Measurements from ENCODE around the gene IFNA1. TPM values are rescaled to one million over a fixed set of nuclear protein-coding genes. Genes with fewer than 3 reads are reported as not detected.
"Not testable (repeated sequence)": the region's sequence is repeated elsewhere in the genome, so short reads cannot be mapped to it uniquely, and the experiment has no call there.

The IFNA1 gene
- total and polyA plus RNA-seq, 7 experiments from 2014 or later, result not detected

GRCh38 chr9:21443849-21444625, 3.8 kb downstream of the IFNA1 start:
- H3K36me3 ChIP-seq (ENCODE audit: control insufficient read depth in 2 of 3, insufficient read depth in 3 of 3, low read length in 3 of 3), result no peaks in the 10 kb centered on the region
- no peaks in the 10 kb centered on the region for H3K9me3 ChIP-seq (ENCODE audit: control insufficient read depth in 2 of 3, low read length in 3 of 3)
- Mint-ChIP-seq H3K27ac (peak overlapping the region; percentile 9 to 92 (median 74)), H3K27me3 (peaks cover 0 to 40% (median 0%) of the 10 kb centered on the region in 5 donors), H3K4me3 (peak overlapping the region; percentile 6 to 69 (median 55)), H3K4me1 (peaks cover 10 to 23% (median 16%) of the 10 kb centered on the region in 7 donors), H3K36me3 (no peaks in the 10 kb centered on the region), H3K9me3 (no peaks in the 10 kb centered on the region)
- H3K4me1 ChIP-seq (ENCODE audit: control insufficient read depth in 2 of 2, insufficient read depth in 2 of 2, low read length in 2 of 2), result peaks cover 7 to 15% of the 10 kb centered on the region in 2 donors
- CTCF ChIA-PET, result interaction anchor here (1.1 to 1.2 kb wide), 2 partner anchors 10 to 11 kb away, joined by 3 read pairs; no protein-coding TSS in a partner anchor
- no peak overlapping the region for H3K4me3 ChIP-seq (ENCODE audit: low read length)
- ATAC-seq (peak; percentile 95), DNase-seq (peak in 7 of 9 donors; percentile 53 to 84 (median 79))
- no peaks in the 10 kb centered on the region for H3K27me3 ChIP-seq (ENCODE audit: control insufficient read depth in 2 of 2, insufficient read depth in 2 of 2, low read length in 2 of 2)
- POLR2A ChIA-PET, result interaction anchor here (0.9 kb wide), 1 partner anchor 334 kb away, joined by 4 read pairs; no protein-coding TSS in a partner anchor
- intact Hi-C loops (cut with micrococcal nuclease), result no loop called here
- H3K27ac ChIP-seq (ENCODE audit: low read depth, low read length), result peak overlapping the region; percentile 32

GRCh38 chr9:21449312-21449711, 9.1 kb downstream of the IFNA1 start:
- ATAC-seq; H3K27ac Mint-ChIP-seq; H3K4me1 ChIP-seq (ENCODE audit: control insufficient read depth in 2 of 2, insufficient read depth in 2 of 2, low read length in 2 of 2); H3K4me1 Mint-ChIP-seq; H3K27me3 ChIP-seq (ENCODE audit: control insufficient read depth in 2 of 2, insufficient read depth in 2 of 2, low read length in 2 of 2); DNase-seq; H3K9me3 Mint-ChIP-seq; H3K4me3 ChIP-seq (ENCODE audit: low read length); H3K36me3 Mint-ChIP-seq; CTCF ChIA-PET; H3K36me3 ChIP-seq (ENCODE audit: control insufficient read depth in 2 of 3, insufficient read depth in 3 of 3, low read length in 3 of 3); H3K27ac ChIP-seq (ENCODE audit: low read depth, low read length); H3K4me3 Mint-ChIP-seq; POLR2A ChIA-PET; intact Hi-C loops (cut with micrococcal nuclease); H3K9me3 ChIP-seq (ENCODE audit: control insufficient read depth in 2 of 3, low read length in 3 of 3): not testable (repeated sequence)
- peaks cover 0 to 56% (median 4%) of the 10 kb centered on the region in 5 donors for H3K27me3 Mint-ChIP-seq

GRCh38 chr9:21450733-21451394, 10.6 kb downstream of the IFNA1 start:
- Histone ChIP-seq H3K36me3 (ENCODE audit: control insufficient read depth in 2 of 3, insufficient read depth in 3 of 3, low read length in 3 of 3) (no peaks in the 10 kb centered on the region), H3K27me3 (ENCODE audit: control insufficient read depth in 2 of 2, insufficient read depth in 2 of 2, low read length in 2 of 2) (no peaks in the 10 kb centered on the region), H3K27ac (ENCODE audit: low read depth, low read length) (no peak overlapping the region), H3K9me3 (ENCODE audit: control insufficient read depth in 2 of 3, low read length in 3 of 3) (no peaks in the 10 kb centered on the region), H3K4me1 (ENCODE audit: control insufficient read depth in 2 of 2, insufficient read depth in 2 of 2, low read length in 2 of 2) (no peaks in the 10 kb centered on the region), H3K4me3 (ENCODE audit: low read length) (no peak overlapping the region)
- intact Hi-C loops (cut with micrococcal nuclease), result no loop called here
- Mint-ChIP-seq H3K4me3 (no peak overlapping the region), H3K27ac (no peak overlapping the region), H3K9me3 (no peaks in the 10 kb centered on the region), H3K36me3 (no peaks in the 10 kb centered on the region), H3K27me3 (peaks cover 0 to 59% (median 7%) of the 10 kb centered on the region in 5 donors), H3K4me1 (peaks cover 0 to 2% (median 0%) of the 10 kb centered on the region in 7 donors)
- ATAC-seq (no peak), DNase-seq (no peak)
- CTCF ChIA-PET, result no interaction called here
- POLR2A ChIA-PET, result no interaction called here

- Histone ChIP-seq H3K27me3 (ENCODE audit: control insufficient read depth in 2 of 2, insufficient read depth in 2 of 2, low read length in 2 of 2) (no peaks in the 10 kb centered on the region), H3K36me3 (ENCODE audit: control insufficient read depth in 2 of 3, insufficient read depth in 3 of 3, low read length in 3 of 3) (no peaks in the 10 kb centered on the region), H3K4me3 (ENCODE audit: low read length) (no peak overlapping the region), H3K27ac (ENCODE audit: low read depth, low read length) (no peak overlapping the region), H3K9me3 (ENCODE audit: control insufficient read depth in 2 of 3, low read length in 3 of 3) (no peaks in the 10 kb centered on the region), H3K4me1 (ENCODE audit: control insufficient read depth in 2 of 2, insufficient read depth in 2 of 2, low read length in 2 of 2) (no peaks in the 10 kb centered on the region)
- Mint-ChIP-seq H3K9me3 (no peaks in the 10 kb centered on the region), H3K36me3 (no peaks in the 10 kb centered on the region), H3K4me1 (peaks cover 0 to 2% (median 0%) of the 10 kb centered on the region in 7 donors), H3K4me3 (no peak overlapping the region), H3K27ac (no peak overlapping the region), H3K27me3 (peaks cover 0 to 52% (median 7%) of the 10 kb centered on the region in 5 donors)
- POLR2A ChIA-PET, result no interaction called here
- DNase-seq, result no peak
- ATAC-seq, result no peak
- CTCF ChIA-PET, result no interaction called here
- intact Hi-C loops (cut with micrococcal nuclease), result no loop called here
These were observed 12.4 kb downstream of the IFNA1 start for GRCh38 chr9:21452681-21453080.

- no peaks in the 10 kb centered on the region for H3K36me3 ChIP-seq (ENCODE audit: control insufficient read depth in 2 of 3, insufficient read depth in 3 of 3, low read length in 3 of 3)
- no peaks in the 10 kb centered on the region for H3K9me3 Mint-ChIP-seq
- no peaks in the 10 kb centered on the region for H3K27me3 ChIP-seq (ENCODE audit: control insufficient read depth in 2 of 2, insufficient read depth in 2 of 2, low read length in 2 of 2)
- H3K9me3 ChIP-seq (ENCODE audit: control insufficient read depth in 2 of 3, low read length in 3 of 3), result no peaks in the 10 kb centered on the region
- H3K27me3 Mint-ChIP-seq, result peaks cover 0 to 50% (median 7%) of the 10 kb centered on the region in 5 donors
- ChIA-PET POLR2A (no interaction called here), CTCF (interaction anchor here (0.7 to 1.5 kb wide), 5 partner anchors 9 to 360 kb away, joined by 3 to 5 read pairs (median 3); no protein-coding TSS in a partner anchor)
- no peak overlapping the region for H3K4me3 Mint-ChIP-seq
- H3K4me3 ChIP-seq (ENCODE audit: low read length), result no peak overlapping the region
- ATAC-seq, result no peak
- DNase-seq, result no peak
- no peaks in the 10 kb centered on the region for H3K36me3 Mint-ChIP-seq
- no peak overlapping the region for H3K27ac Mint-ChIP-seq
- H3K4me1 ChIP-seq (ENCODE audit: control insufficient read depth in 2 of 2, insufficient read depth in 2 of 2, low read length in 2 of 2), result no peaks in the 10 kb centered on the region
- intact Hi-C loops (cut with micrococcal nuclease), result loop anchor here (2.0 kb wide), 1 partner anchor 127 kb away; no protein-coding TSS in a partner anchor
- H3K4me1 Mint-ChIP-seq, result peaks cover 0 to 2% (median 0%) of the 10 kb centered on the region in 7 donors
- no peak overlapping the region for H3K27ac ChIP-seq (ENCODE audit: low read depth, low read length)
These were observed 13.9 kb downstream of the IFNA1 start for GRCh38 chr9:21454149-21454548.

GRCh38 chr9:21455320-21455719, 15.1 kb downstream of the IFNA1 start:
- H3K4me1 Mint-ChIP-seq, result peaks cover 0 to under 1% (median 0%) of the 10 kb centered on the region in 7 donors

More at GRCh38 chr9:21455320-21455719, 15.1 kb downstream of the IFNA1 start:
- H3K27me3 ChIP-seq (ENCODE audit: control insufficient read depth in 2 of 2, insufficient read depth in 2 of 2, low read length in 2 of 2), result no peaks in the 10 kb centered on the region
- no peaks in the 10 kb centered on the region for H3K9me3 Mint-ChIP-seq
- peak in 7 of 9 donors; percentile 16 to 51 (median 45) for DNase-seq
- H3K4me3 ChIP-seq (ENCODE audit: low read length), result no peak overlapping the region
- H3K27ac ChIP-seq (ENCODE audit: low read depth, low read length), result no peak overlapping the region
- no peaks in the 10 kb centered on the region for H3K36me3 Mint-ChIP-seq
- peaks cover 0 to 48% (median 7%) of the 10 kb centered on the region in 5 donors for H3K27me3 Mint-ChIP-seq
- H3K4me1 ChIP-seq (ENCODE audit: control insufficient read depth in 2 of 2, insufficient read depth in 2 of 2, low read length in 2 of 2), result no peaks in the 10 kb centered on the region
- intact Hi-C loops (cut with micrococcal nuclease), result loop anchor here (1.0 to 5.0 kb wide), 6 partner anchors 21 to 258 kb away; no protein-coding TSS in a partner anchor
- no peak overlapping the region for H3K27ac Mint-ChIP-seq
- CTCF ChIA-PET, result interaction anchor here (0.6 to 1.8 kb wide), 11 partner anchors 10 to 359 kb away, joined by 3 to 11 read pairs (median 3); no protein-coding TSS in a partner anchor
- H3K36me3 ChIP-seq (ENCODE audit: control insufficient read depth in 2 of 3, insufficient read depth in 3 of 3, low read length in 3 of 3), result no peaks in the 10 kb centered on the region
- POLR2A ChIA-PET, result interaction anchor here (1.1 kb wide), 1 partner anchor 121 kb away, joined by 3 read pairs; the partner anchor contains the start of gene KLHL9
- peak; percentile 85 for ATAC-seq
- H3K4me3 Mint-ChIP-seq, result no peak overlapping the region
- H3K9me3 ChIP-seq (ENCODE audit: control insufficient read depth in 2 of 3, low read length in 3 of 3), result no peaks in the 10 kb centered on the region

Data from naive thymus-derived CD4-positive, alpha-beta T cell (primary cell).